ENCODE measurements around the gene SAP30L.

DNA sequence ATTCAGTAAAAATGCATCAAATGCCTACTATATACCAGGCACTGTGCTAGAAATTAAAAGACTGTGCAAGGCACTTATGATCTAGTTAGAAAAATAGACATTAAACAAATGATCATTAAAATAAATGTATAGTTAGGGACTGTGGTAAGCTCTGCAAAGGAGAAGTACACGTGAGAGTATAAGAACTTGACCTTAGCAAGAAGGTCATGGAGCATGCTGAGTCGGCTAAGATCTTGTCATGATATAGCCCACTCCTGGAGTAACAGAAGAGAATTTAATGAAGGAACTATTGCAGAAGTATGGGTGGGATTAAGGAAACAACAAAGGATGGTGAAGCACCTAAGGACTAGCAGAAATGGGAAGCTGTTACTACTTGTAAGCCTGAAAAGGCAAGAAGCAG, 23.5 kb upstream of the SAP30L start:
- TF ChIP-seq, protein P1, sequence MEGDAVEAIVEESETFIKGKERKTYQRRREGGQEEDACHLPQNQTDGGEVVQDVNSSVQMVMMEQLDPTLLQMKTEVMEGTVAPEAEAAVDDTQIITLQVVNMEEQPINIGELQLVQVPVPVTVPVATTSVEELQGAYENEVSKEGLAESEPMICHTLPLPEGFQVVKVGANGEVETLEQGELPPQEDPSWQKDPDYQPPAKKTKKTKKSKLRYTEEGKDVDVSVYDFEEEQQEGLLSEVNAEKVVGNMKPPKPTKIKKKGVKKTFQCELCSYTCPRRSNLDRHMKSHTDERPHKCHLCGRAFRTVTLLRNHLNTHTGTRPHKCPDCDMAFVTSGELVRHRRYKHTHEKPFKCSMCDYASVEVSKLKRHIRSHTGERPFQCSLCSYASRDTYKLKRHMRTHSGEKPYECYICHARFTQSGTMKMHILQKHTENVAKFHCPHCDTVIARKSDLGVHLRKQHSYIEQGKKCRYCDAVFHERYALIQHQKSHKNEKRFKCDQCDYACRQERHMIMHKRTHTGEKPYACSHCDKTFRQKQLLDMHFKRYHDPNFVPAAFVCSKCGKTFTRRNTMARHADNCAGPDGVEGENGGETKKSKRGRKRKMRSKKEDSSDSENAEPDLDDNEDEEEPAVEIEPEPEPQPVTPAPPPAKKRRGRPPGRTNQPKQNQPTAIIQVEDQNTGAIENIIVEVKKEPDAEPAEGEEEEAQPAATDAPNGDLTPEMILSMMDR (IDR thresholded peaks at IDR 0.05) = no peak
- TF ChIP-seq POLR2A (IDR thresholded peaks at IDR 0.05) (no peak), POLR2AphosphoS5 (IDR thresholded peaks at IDR 0.05) (no peak), EP300 (IDR thresholded peaks at IDR 0.05) (no peak)
